Liver (tissue), 9 donors: ENCODE results near the gene PRXL2A. TPM values are rescaled to one million over a fixed set of nuclear protein-coding genes. Genes with fewer than 3 reads are reported as not detected.
"Not testable (repeated sequence)": the region's sequence is repeated elsewhere in the genome, so short reads cannot be mapped to it uniquely, and the experiment has no call there.

Experiments
- DNase-seq: peaks from one replicate; pipeline ENCODE4 v3.0.0-alpha.2; 2017; ENCODE audit warnings: low spot score
- H3K27ac ChIP-seq, 2 donors: one replicate each; pipeline ENCODE4 v1.7.0; 2013; ENCODE audit warnings: inconsistent platforms in 2 of 2, low read length in 2 of 2, control low read depth in 1 of 2, low read depth in 1 of 2, mild to moderate bottlenecking in 1 of 2
- H3K27me3 ChIP-seq, 4 donors: one replicate each; pipeline versions ENCODE4 v1.6.1 to v1.7.0; 2013; ENCODE audit warnings: low read length in 3 of 4, inconsistent platforms in 1 of 4, mild to moderate bottlenecking in 1 of 4, moderate library complexity in 1 of 4; ENCODE audit not compliant: control insufficient read depth in 4 of 4, insufficient read depth in 4 of 4
- H3K36me3 ChIP-seq, 4 donors: one replicate each; pipeline versions ENCODE4 v1.6.1 to v1.7.0; 2013; ENCODE audit warnings: low read length in 3 of 4, mild to moderate bottlenecking in 3 of 4, low read depth in 1 of 4, moderate library complexity in 1 of 4; ENCODE audit not compliant: control insufficient read depth in 4 of 4, insufficient read depth in 3 of 4
- H3K4me1 ChIP-seq, 4 donors: one replicate each; pipeline versions ENCODE4 v1.6.1 to v1.7.0; 2013; ENCODE audit warnings: low read length in 3 of 4, mild to moderate bottlenecking in 3 of 4, moderate library complexity in 1 of 4; ENCODE audit not compliant: control insufficient read depth in 4 of 4, insufficient read depth in 4 of 4
- H3K4me3 ChIP-seq, 3 donors: one replicate each; pipeline versions ENCODE4 v1.6.1 to v1.7.0; 2013; ENCODE audit warnings: low read length in 3 of 3, control low read depth in 1 of 3, low read depth in 1 of 3, mild to moderate bottlenecking in 1 of 3
- H3K9ac ChIP-seq, 2 donors: one replicate each; pipeline ENCODE4 v1.7.0; 2013; ENCODE audit warnings: low read length in 2 of 2, mild to moderate bottlenecking in 2 of 2, moderate library complexity in 2 of 2, control low read depth in 1 of 2, low read depth in 1 of 2
- H3K9me3 ChIP-seq, 4 donors: one replicate each; pipeline versions ENCODE4 v1.6.1 to v1.7.0; 2013; ENCODE audit warnings: low read length in 3 of 4; ENCODE audit not compliant: control insufficient read depth in 4 of 4
- CTCF ChIP-seq: fragments of 150-350 bp; IDR thresholded peaks from 2 replicates; pipeline ENCODE4 v1.5.1; 2017; ENCODE audit warnings: improper control_type of control experiment, low read depth, low read length; ENCODE audit not compliant: missing input control
- EGR1 ChIP-seq, 2 donors: IDR thresholded peaks; 2 replicates each; pipeline ENCODE4 v1.6.1; 2016 to 2018; ENCODE audit warnings: antibody characterized with exemption in 2 of 2, low read depth in 2 of 2
- FOXA1 ChIP-seq: IDR thresholded peaks from 2 replicates; pipeline ENCODE4 v1.6.1; 2016; ENCODE audit warnings: antibody characterized with exemption
- GABPA ChIP-seq, 2 donors: IDR thresholded peaks in 1 of 2; conservative IDR thresholded peaks in 1 of 2; 2 replicates each; pipeline ENCODE4 v1.6.1; 2016; ENCODE audit warnings: antibody characterized with exemption in 2 of 2, mild to moderate bottlenecking in 1 of 2, moderate library complexity in 1 of 2
- HNF4G ChIP-seq: IDR thresholded peaks from 2 replicates; pipeline ENCODE4 v1.6.1; 2016; ENCODE audit warnings: antibody characterized with exemption
- MAX ChIP-seq: IDR thresholded peaks from 2 replicates; pipeline ENCODE4 v1.6.1; 2016; ENCODE audit warnings: antibody characterized with exemption
- RAD21 ChIP-seq, 2 donors: IDR thresholded peaks; 2 replicates each; pipeline ENCODE4 v1.6.1; 2016; ENCODE audit warnings: antibody characterized with exemption in 2 of 2, mild to moderate bottlenecking in 2 of 2
- REST ChIP-seq: IDR thresholded peaks from 2 replicates; pipeline ENCODE4 v1.6.1; 2016; ENCODE audit warnings: antibody characterized with exemption, mild to moderate bottlenecking
- SP1 ChIP-seq: IDR thresholded peaks from 2 replicates; pipeline ENCODE4 v1.6.1; 2018; ENCODE audit warnings: antibody characterized with exemption, mild to moderate bottlenecking
- TAF1 ChIP-seq: conservative IDR thresholded peaks from 2 replicates; pipeline ENCODE4 v1.6.1; 2016; ENCODE audit warnings: antibody characterized with exemption, mild to moderate bottlenecking
- YY1 ChIP-seq: IDR thresholded peaks from 2 replicates; pipeline ENCODE4 v1.6.1; 2016; ENCODE audit warnings: antibody characterized with exemption, mild to moderate bottlenecking
- WGBS: extraction: QIAGEN DNeasy Blood & Tissue Kit; methylation state at CpG from one replicate; pipeline ENCODE4 v1.1.7; 2013; 5-methylcytosine and 5-hydroxymethylcytosine counted together
- polyA plus RNA-seq, 2 donors: library from polyadenylated mRNA; stranded (reverse) in 1 of 2; unstranded in 1 of 2; fragments of 200-250 nt in 1 of 2; fragments of >200 nt in 1 of 2; fragmentation: Nextera tagmentation in 1 of 2; extraction: Ambion mirVana in 1 of 2; gene quantifications; one replicate each; pipeline versions ENCODE4 v1.2.1 to v1.2.3, GENCODE V29; 2013 to 2015
- total RNA-seq, 2 donors: library from RNA; depleted of rRNA; stranded (reverse); fragments of >200 nt; gene quantifications; one replicate each; pipeline ENCODE4 v1.2.3, GENCODE V29; 2014
- donor health status: healthy.
- donor health status: healthy.
- donor health status: healthy.
- donor health status: healthy.
- donor health status: healthy.

Gene PRXL2A
- 10 to 100 TPM; 48.5 to 51.2 TPM for total RNA-seq
- 10 to 100 TPM; 56.9 to 87.4 TPM for polyA plus RNA-seq

GRCh38 chr10:80408242-80409101 lies at the start of gene PRXL2A:
TSS of gene PRXL2A (plus strand) at chr10:80408551. CDS start at chr10:80420468, 11,917 bp downstream.
- peak; percentile 85 for DNase-seq
- peak within 1 kb of the TSS; percentile 96 to 97 for H3K27ac ChIP-seq
- H3K4me1 ChIP-seq, result peaks cover 20 to 61% (median 45%) of the 10 kb centered on the region in 4 donors
- TF ChIP-seq FOXA1 (no peak), GABPA (IDR thresholded peaks at IDR 0.05 in 1 of 2, conservative IDR thresholded peaks at IDR 0.05 in 1 of 2) (no peak), REST (peak; percentile 41), CTCF (peak; percentile 7), YY1 (peak; percentile 28), SP1 (peak; percentile 7), EGR1 (IDR thresholded peaks at IDR 0.05; ENCODE audit: low read depth in 2 of 2) (no peak), HNF4G (no peak), TAF1 (peak; percentile 49)
- H3K9ac ChIP-seq, result peak within 1 kb of the TSS; percentile 85 to 94
- H3K9me3 ChIP-seq, result no peaks in the 10 kb centered on the region
- H3K4me3 ChIP-seq, result peak within 1 kb of the TSS; percentile 58 to 87 (median 79)
- no peaks in the 10 kb centered on the region for H3K27me3 ChIP-seq
- H3K36me3 ChIP-seq, result no peaks in the 10 kb centered on the region
- WGBS, result 1% methylated on average over 96 of the region's 96 CpGs

GRCh38 chr10:80358925-80359324 lies 49.4 kb upstream of the PRXL2A start:
- H3K9me3 ChIP-seq, H3K4me3 ChIP-seq, H3K27me3 ChIP-seq, DNase-seq, H3K9ac ChIP-seq, H3K27ac ChIP-seq, H3K36me3 ChIP-seq: not testable (repeated sequence)
- peaks cover 2 to 13% (median 9%) of the 10 kb centered on the region in 4 donors for H3K4me1 ChIP-seq
- 80% methylated on average over 2 of the region's 2 CpGs for WGBS

GRCh38 chr10:80359644-80360043 lies 48.7 kb upstream of the PRXL2A start:
- Histone ChIP-seq H3K27me3 (no peaks in the 10 kb centered on the region), H3K4me3 (no peak overlapping the region), H3K27ac (no peak overlapping the region), H3K36me3 (no peaks in the 10 kb centered on the region), H3K4me1 (peaks cover 2 to 13% (median 9%) of the 10 kb centered on the region in 4 donors), H3K9me3 (no peaks in the 10 kb centered on the region), H3K9ac (no peak overlapping the region)
- no peak for TF ChIP-seq RAD21 (IDR thresholded peaks at IDR 0.05)
- no peak for TF ChIP-seq FOXA1
- TF ChIP-seq MAX, result no peak
- WGBS, result 98% methylated on average over 22 of the region's 22 CpGs
- DNase-seq, result no peak
